Adrenal gland (tissue), 12 donors: ENCODE results near the gene INPP5A. TPM values are rescaled to one million over a fixed set of nuclear protein-coding genes. Genes with fewer than 3 reads are reported as not detected.

ENCODE experiments used
- DNase-seq, 7 donors: peaks; one replicate each; pipeline ENCODE4 v3.0.0-alpha.2; 2019 to 2020
- H3K27ac ChIP-seq, 5 donors: fragments of 200-600 bp; sonication (generic) in 4 of 5; 1 replicate in 3 of 5; 2 replicates in 2 of 5; pipeline versions ENCODE4 v1.5.1 to v1.8.0; 2016 to 2020; ENCODE audit warnings: mild to moderate bottlenecking in 1 of 5
- H3K27me3 ChIP-seq: fragments of 200-600 bp; 2 replicates; pipeline ENCODE4 v1.8.0; 2021
- H3K36me3 ChIP-seq, 2 donors: fragments of 200-600 bp; replicated peaks in 1 of 2; 1 replicate in 1 of 2; 2 replicates in 1 of 2; pipeline versions ENCODE4 v1.5.1 to v1.8.0; 2018 to 2022
- H3K4me1 ChIP-seq, 2 donors: fragments of 200-600 bp; replicated peaks in 1 of 2; 1 replicate in 1 of 2; 2 replicates in 1 of 2; pipeline versions ENCODE4 v1.5.1 to v1.8.0; 2018 to 2021
- H3K4me3 ChIP-seq, 4 donors: fragments of 200-600 bp; sonication (generic) in 3 of 4; one replicate each; pipeline ENCODE4 v1.5.1; 2016 to 2018
- H3K9me3 ChIP-seq, 3 donors: fragments of 200-600 bp; sonication (generic) in 1 of 3; replicated peaks in 1 of 3; 1 replicate in 2 of 3; 2 replicates in 1 of 3; pipeline versions ENCODE4 v1.5.1 to v1.8.0; 2016 to 2021
- CTCF ChIP-seq, 6 experiments: fragments of 450-650 bp in 4 of 6; fragments of 200-600 bp in 2 of 6; sonication (generic) in 1 of 6; IDR thresholded peaks; 1 replicate in 5 of 6; 2 replicates in 1 of 6; pipeline versions ENCODE4 v1.5.1 to v1.8.0; 2016 to 2021; ENCODE audit warnings: antibody characterized with exemption in 6 of 6, mild to moderate bottlenecking in 2 of 6, moderate library complexity in 1 of 6
- POLR2A ChIP-seq, 2 donors: fragments of 450-650 bp; IDR thresholded peaks; one replicate each; pipeline ENCODE4 v1.6.1; 2017; ENCODE audit warnings: antibody characterized with exemption in 2 of 2, mild to moderate bottlenecking in 2 of 2, moderate library complexity in 1 of 2
- WGBS, 4 donors: extraction: QIAGEN DNeasy Blood & Tissue Kit in 2 of 4; methylation state at CpG; one replicate each; pipeline versions ENCODE4 v1.1.5 to v1.1.7; 2013 to 2017; 5-methylcytosine and 5-hydroxymethylcytosine counted together
- intact Hi-C, 2 donors: fragments of 100-400 bp; cut with DNase I; formaldehyde crosslinking; loops; one replicate each; pipeline versions ENCODE4 v1.14.1 to v1.15.0; 2022 to 2023
- polyA plus RNA-seq, 3 donors: library from polyadenylated mRNA; stranded (reverse); fragments of 200-250 nt in 2 of 3; fragments of 350-450 nt in 1 of 3; fragmentation: Illumina TruSeq in 1 of 3; extraction: RNeasy Lipid Tissue Mini Kit (QIAGEN cat#74804) in 1 of 3; gene quantifications; one replicate each; pipeline ENCODE4 v1.2.3, GENCODE V29; 2013 to 2014
- total RNA-seq, 9 donors: library from RNA; depleted of rRNA in 4 of 9; stranded (reverse); fragments of >200 nt in 4 of 9; fragments of 120-200 nt in 1 of 9; fragmentation: NEBNext Ultra II Directional in 1 of 9; extraction: Animal tissue kit (Norgen Biotek cat#: 25700) in 1 of 9; gene quantifications; one replicate each; pipeline versions ENCODE4 v1.1.0 to v1.2.4, GENCODE V29; 2013 to 2023
- donor health status: healthy with polysubstance abuse.
- donor health status: Bipolar disorder and iron deficiency.
- donor health status: DM: yes; HTN: yes; CAD: no.
- donor health status: DM: no; HTN: no; CAD: no.
- donor health status: DM: no; HTN: no; CAD: no.
- donor health status: DM: yes; HTN: yes; CAD: no.

The INPP5A gene
- total and polyA plus RNA-seq, 12 donors, result 13.5 to 62.9 (median 37.5) TPM

GRCh38 chr10:132806110-132806509, 268.5 kb downstream of the INPP5A start:
- intact Hi-C loops, result no loop called here
- 58 to 76% (median 71%) methylated on average over 7 of the region's 7 CpGs for WGBS, 4 donors
- no peak for TF ChIP-seq POLR2A (IDR thresholded peaks at IDR 0.05)
- no peak for TF ChIP-seq CTCF (IDR thresholded peaks at IDR 0.05)

GRCh38 chr10:132806561-132807003, 269.0 kb downstream of the INPP5A start:
- Histone ChIP-seq H3K4me3 (no peak overlapping the region), H3K9me3 (no peaks in the 10 kb centered on the region), H3K27me3 (no peaks in the 10 kb centered on the region), H3K27ac (no peak overlapping the region), H3K36me3 (no peaks in the 10 kb centered on the region), H3K4me1 (no peaks in the 10 kb centered on the region)
- 80 to 85% (median 84%) methylated on average over 15 to 25 of the region's 25 CpGs for WGBS, 4 donors
- no peak for DNase-seq
- TF ChIP-seq CTCF (IDR thresholded peaks at IDR 0.05) (no peak), POLR2A (IDR thresholded peaks at IDR 0.05) (no peak)
- intact Hi-C loops, result no loop called here

More at GRCh38 chr10:132806110-132806509, 268.5 kb downstream of the INPP5A start:
- no peak overlapping the region for H3K27ac ChIP-seq
- H3K4me1 ChIP-seq, result no peaks in the 10 kb centered on the region
- H3K27me3 ChIP-seq, result no peaks in the 10 kb centered on the region
- no peaks in the 10 kb centered on the region for H3K36me3 ChIP-seq
- no peak overlapping the region for H3K4me3 ChIP-seq
- no peak for DNase-seq
- H3K9me3 ChIP-seq, result no peaks in the 10 kb centered on the region

- H3K9me3 ChIP-seq, result no peaks in the 10 kb centered on the region
- H3K4me3 ChIP-seq, result no peak overlapping the region
- no peaks in the 10 kb centered on the region for H3K36me3 ChIP-seq
- TF ChIP-seq POLR2A (IDR thresholded peaks at IDR 0.05) (no peak), CTCF (IDR thresholded peaks at IDR 0.05) (no peak)
- 86 to 92% (median 87%) methylated on average over 2 to 27 of the region's 27 CpGs for WGBS, 4 donors
- no peaks in the 10 kb centered on the region for H3K27me3 ChIP-seq
- intact Hi-C loops, result no loop called here
- H3K4me1 ChIP-seq, result no peaks in the 10 kb centered on the region
- DNase-seq, result peak in 1 of 7 donors; percentile 8
- H3K27ac ChIP-seq, result no peak overlapping the region
These were observed 270.0 kb downstream of the INPP5A start for GRCh38 chr10:132807621-132808049.

GRCh38 chr10:132808383-132809231, 271.0 kb downstream of the INPP5A start:
- Histone ChIP-seq H3K27me3 (no peaks in the 10 kb centered on the region), H3K27ac (no peak overlapping the region), H3K4me3 (no peak overlapping the region), H3K9me3 (no peaks in the 10 kb centered on the region), H3K36me3 (no peaks in the 10 kb centered on the region), H3K4me1 (no peaks in the 10 kb centered on the region)
- peak in 1 of 7 donors; percentile 9 for DNase-seq
- 52 to 65% (median 63%) methylated on average over 17 to 42 of the region's 42 CpGs for WGBS, 4 donors
- intact Hi-C loops, result no loop called here
- TF ChIP-seq CTCF (IDR thresholded peaks at IDR 0.05) (no peak), POLR2A (IDR thresholded peaks at IDR 0.05) (no peak)
